Non-pigmented ciliary epithelial cell (primary cell): Measurements from ENCODE around the gene IGLON5.

Source experiments
- DNase-seq: peaks from one replicate; pipeline ENCODE4 v3.0.0-alpha.2; 2010; ENCODE audit warnings: low read depth

IGLON5 gene

GRCh38 chr19:51311351-51312257 lies at the start of gene IGLON5:
Gene IGLON5 (plus strand): TSS chr19:51311644. CDS start chr19:51311848, 204 bp downstream.
- no peak for DNase-seq

GRCh38 chr19:51263808-51264207 lies 47.6 kb upstream of the IGLON5 start:
- DNase-seq, result no peak

GRCh38 chr19:51271067-51271466 lies 40.4 kb upstream of the IGLON5 start:
- no peak for DNase-seq

DNA sequence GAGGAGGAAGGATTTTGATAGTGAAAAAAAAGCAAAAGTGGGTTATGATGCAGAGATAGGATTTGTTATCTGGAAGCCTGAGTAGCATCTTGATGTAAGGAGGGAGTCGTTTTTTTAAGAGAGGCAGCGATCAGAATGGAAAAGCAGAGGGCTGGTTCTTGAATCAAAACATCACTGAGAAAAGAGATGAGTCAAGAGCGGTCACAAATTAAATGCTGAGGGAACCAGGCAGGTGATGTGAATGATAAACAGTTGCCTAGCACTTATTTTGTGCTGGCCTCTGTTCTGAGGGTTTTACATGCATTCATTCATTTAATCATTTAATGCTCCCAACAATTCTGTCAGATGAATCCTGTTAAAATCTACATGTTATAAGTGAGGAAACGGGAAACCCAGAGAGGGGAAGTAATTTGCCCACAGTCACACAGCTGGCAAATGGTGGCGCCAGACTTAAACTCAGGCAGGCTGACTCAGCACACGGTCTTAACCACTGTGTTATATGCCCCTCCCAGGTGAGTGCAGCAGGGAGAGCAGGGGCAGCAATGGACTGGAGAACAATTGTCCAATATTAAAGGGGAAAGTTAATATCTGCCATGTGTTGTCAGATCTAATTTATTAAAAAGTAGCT lies 39.1 kb upstream of the IGLON5 start:
- DNase-seq, result no peak

DNA sequence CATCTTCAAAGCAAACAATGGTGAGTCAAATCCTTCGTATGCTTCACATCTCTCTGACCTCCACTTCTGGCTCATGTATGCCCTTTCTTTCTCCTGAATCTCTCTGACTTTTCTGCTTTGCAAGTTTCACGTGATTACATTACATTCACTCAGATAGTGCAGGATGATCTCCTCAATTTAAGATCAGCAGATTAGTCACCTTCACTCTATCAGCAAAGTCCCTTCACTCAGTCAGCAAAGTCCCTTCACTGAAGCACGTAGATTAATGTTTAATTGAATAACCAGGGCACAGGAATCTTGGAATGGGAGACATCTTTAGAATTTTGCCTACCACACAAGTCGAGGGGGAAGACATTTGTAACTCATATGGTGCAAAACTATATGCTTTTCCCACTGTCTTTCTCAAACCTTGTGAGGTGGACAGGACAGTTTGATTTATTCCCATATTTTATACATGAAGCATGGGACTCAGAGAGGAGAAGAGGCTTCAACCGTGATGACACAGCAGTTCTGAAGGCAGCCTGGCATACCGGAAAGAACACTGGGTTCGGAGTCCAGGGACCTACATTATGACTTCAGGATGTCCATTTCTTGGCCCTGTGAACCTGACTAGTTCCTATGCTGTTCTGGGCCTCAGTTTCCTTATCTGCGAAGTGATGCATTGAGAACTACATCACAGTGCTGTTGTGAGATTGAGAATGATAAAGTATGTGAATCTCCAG lies 37.2 kb upstream of the IGLON5 start:
- no peak for DNase-seq

- DNase-seq, result no peak
Observed at GRCh38 chr19:51277112-51277511, 34.3 kb upstream of the IGLON5 start.

- DNase-seq, result no peak
Observed at GRCh38 chr19:51282335-51282734, 29.1 kb upstream of the IGLON5 start.

DNA sequence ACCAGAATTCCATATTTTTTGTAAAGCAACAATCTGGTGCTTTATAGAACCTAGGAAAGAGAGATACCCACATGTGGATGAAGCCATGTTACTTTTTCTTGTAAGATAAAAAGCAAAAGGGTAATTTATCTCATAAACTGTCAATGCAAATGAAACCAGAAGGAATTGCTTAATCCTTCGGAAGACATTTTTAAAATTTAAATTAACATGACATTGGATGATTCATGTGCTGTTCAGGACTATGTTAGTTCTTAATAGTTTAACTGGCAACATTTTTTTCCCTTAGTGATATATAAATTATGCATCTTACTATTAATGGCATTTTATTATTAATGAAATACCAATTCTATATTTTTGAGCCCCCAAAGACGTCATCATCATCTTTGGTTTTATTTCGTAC lies 25.8 kb upstream of the IGLON5 start:
- DNase-seq, result no peak

GRCh38 chr19:51289635-51290034 lies 21.8 kb upstream of the IGLON5 start:
- no peak for DNase-seq

- no peak for DNase-seq
Observed at GRCh38 chr19:51292971-51293370, 18.5 kb upstream of the IGLON5 start.

DNA sequence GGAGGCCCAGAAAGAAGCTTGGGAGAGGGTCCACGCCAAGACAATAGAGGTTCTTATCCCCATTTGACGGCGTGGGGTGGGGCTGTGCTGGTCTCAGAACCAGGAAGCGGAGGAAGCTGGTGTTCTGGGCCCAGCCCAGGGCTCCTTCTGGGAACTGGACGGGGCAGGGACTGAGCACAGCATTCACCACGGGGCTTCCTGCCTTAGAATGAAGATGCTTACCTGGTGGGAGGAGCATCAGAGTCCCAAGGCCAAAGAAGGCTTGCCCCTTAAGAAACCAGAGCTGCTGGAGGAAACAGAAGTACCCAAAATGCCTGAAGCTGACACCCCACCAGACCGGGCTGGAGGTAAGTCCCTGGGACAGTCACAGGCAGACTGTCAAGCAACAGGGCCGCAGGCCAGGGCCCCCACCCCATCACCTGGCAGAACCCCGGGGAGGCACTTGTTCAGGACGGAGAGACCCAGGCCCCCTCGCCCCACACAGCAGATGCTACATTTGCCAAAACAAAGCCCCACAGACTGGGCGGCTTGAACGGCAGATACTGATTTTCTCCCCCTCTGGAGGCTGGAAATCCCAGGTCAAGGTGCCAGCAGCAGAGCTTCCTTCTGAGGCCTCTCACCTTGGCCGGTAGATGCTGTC lies 17.8 kb upstream of the IGLON5 start:
- DNase-seq, result no peak

- DNase-seq, result no peak
Observed at GRCh38 chr19:51294211-51294976, 17.1 kb upstream of the IGLON5 start.

GRCh38 chr19:51294977-51295375 lies 16.5 kb upstream of the IGLON5 start:
- DNase-seq, result no peak

- DNase-seq, result no peak
Observed at GRCh38 chr19:51295382-51296126, 15.9 kb upstream of the IGLON5 start.

DNA sequence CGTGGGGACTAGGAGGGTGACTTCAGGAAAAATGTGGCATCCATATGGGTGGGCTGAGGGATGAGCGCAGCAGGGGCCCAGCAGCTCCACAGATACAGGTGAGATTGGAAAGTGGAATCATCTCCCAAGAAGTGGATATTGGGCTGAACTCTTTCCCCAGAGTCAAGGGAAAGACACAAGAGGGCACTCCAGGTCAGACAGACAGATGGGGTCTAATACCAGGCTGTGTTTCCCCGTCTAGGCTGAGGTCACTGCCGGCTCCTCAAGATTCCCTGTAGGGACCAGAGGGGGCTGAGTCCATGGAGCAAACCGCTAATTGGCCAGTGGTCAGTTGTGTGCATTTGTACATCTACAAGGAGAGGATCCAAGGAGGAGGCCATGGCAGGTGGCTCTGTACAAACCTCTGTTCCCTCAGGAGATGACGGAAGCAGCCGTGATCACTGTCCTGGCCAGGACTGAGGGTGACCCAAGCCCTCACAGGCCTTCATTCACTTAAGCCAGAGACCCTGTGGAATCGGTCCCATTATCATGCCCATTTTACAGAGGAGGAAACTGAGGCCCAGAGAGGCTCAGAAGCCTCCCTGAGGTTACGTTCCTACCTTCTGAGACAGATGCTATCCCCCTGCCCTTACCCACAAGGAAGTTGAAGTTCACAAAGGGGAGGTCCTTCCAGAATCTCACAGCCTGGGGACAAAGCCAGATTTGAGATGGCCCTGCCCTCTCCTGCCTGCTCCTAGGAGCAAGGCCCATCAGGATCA lies 14.9 kb upstream of the IGLON5 start:
- DNase-seq, result no peak

GRCh38 chr19:51297406-51297805 lies 14.0 kb upstream of the IGLON5 start:
- DNase-seq, result no peak

- no peak for DNase-seq
Observed at GRCh38 chr19:51301266-51301665, 10.2 kb upstream of the IGLON5 start.

DNA sequence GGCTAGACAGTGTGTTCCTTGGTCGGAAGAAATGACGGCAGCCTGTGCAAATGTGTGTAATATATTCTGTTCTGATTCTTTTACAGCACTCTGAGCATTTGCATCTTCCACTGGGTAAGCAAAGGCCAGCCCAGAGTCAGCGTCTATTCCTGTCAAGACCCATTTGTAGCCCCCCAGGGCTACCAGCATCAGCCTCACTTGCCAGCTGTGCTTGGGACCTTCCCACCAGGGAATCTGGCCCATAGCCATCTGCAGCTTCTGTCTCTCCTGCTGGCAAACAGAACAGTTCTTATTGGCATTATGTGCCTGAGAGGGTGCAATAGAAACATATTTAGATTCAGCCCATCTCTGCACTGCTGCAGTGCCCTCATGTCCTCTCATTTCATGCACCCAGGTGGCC lies 6.0 kb upstream of the IGLON5 start:
- no peak for DNase-seq

DNA sequence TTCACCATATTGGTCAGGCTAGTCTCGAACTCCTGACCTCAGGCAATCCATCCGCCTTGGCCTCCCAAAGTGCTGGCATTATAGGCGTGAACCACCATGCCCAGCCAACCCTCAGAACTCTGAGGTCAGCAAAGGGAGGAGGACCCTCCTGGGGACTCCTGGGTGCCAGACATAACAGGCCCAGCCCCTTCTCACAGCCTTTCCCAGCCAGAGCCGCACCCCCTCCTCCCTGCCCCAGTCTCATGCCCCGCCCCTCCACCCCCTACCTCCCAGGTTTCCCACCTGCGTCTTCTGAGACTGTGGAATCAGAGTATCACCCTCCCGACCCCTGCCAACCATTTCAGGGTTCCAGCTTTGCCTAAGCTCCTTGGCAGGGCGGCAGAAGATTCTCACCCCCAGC lies 5.2 kb downstream of the IGLON5 start:
- DNase-seq, result no peak

DNA sequence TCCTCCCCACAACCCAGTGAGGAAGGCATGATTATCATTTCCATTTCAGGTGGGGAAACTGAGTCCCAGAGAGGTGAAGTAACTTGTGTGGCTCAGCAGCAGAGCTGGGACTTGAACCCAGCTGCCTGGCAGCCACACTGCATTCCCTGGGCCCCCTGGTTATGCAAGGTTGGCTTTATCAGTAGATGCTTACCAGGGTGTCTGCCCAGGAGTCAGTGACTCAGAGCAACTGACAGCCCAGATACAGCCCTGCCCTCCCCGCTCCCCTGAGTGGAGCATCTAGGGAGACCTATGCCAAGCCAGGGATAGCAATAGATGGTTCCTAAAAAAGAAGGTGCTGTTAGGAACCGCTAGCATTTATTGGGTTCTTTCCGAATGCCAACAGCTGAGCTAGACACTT lies 5.9 kb downstream of the IGLON5 start:
- DNase-seq, result no peak
